Breast epithelium (tissue), 3 donors: ENCODE results near the gene APBB2.

Experiments used
- CTCF ChIP-seq, 3 donors: fragments of 450-650 bp; IDR thresholded peaks; one replicate each; pipeline ENCODE4 v1.5.1; 2016 to 2017; ENCODE audit warnings: antibody characterized with exemption in 3 of 3, mild to moderate bottlenecking in 3 of 3, moderate library complexity in 3 of 3
- POLR2A ChIP-seq: fragments of 450-650 bp; IDR thresholded peaks from one replicate; pipeline ENCODE4 v1.6.1; 2016; ENCODE audit warnings: antibody characterized with exemption, mild to moderate bottlenecking, moderate library complexity
- POLR2AphosphoS5 ChIP-seq, 3 donors: sonication (generic); formaldehyde crosslinking; IDR thresholded peaks; one replicate each; pipeline ENCODE4 v1.6.1; 2017; ENCODE audit warnings: antibody characterized with exemption in 3 of 3

GRCh38 chr4:40967550-40967949 lies 246.8 kb downstream of the APBB2 start:
- TF ChIP-seq CTCF (IDR thresholded peaks at IDR 0.05) (no peak), POLR2AphosphoS5 (IDR thresholded peaks at IDR 0.05) (no peak), POLR2A (no peak)
